ENCODE measurements around the gene FILIP1L.

- TF ChIP-seq CTCF (conservative IDR thresholded peaks at IDR 0.05) (no peak), ZFX (IDR thresholded peaks at IDR 0.05) (no peak)
Measured at GRCh38 chr3:99861216-99861615, 253.1 kb downstream of the FILIP1L start.
